GM18517 (cell line): ENCODE data around the gene CITED2.
A peak's percentile ranks its signal among the peaks of the same experiment; 100 is the strongest.

Experiments
- ATAC-seq: cut with Tn5 transposase; IDR thresholded peaks from one replicate; pipeline ENCODE4 v1.9.1; 2021; ENCODE audit warnings: mild to moderate bottlenecking, moderate library complexity; ENCODE audit not compliant: unreplicated experiment

CITED2 gene

GRCh38 chr6:139386404-139386803 lies 12.0 kb upstream of the CITED2 start:
- no peak for ATAC-seq

- ATAC-seq = no peak
Observed at GRCh38 chr6:139381216-139381865, 6.9 kb upstream of the CITED2 start.

- no peak for ATAC-seq
Observed at GRCh38 chr6:139380611-139381010, 6.2 kb upstream of the CITED2 start.

- no peak for ATAC-seq
Observed at GRCh38 chr6:139380168-139380567, 5.7 kb upstream of the CITED2 start.

- no peak for ATAC-seq
Observed at GRCh38 chr6:139378882-139379341, 4.5 kb upstream of the CITED2 start.

GRCh38 chr6:139378226-139378625 lies 3.8 kb upstream of the CITED2 start:
- ATAC-seq = no peak

GRCh38 chr6:139376604-139377218 lies 2.3 kb upstream of the CITED2 start:
- ATAC-seq = no peak

GRCh38 chr6:139376017-139376330 lies 1.5 kb upstream of the CITED2 start:
- no peak for ATAC-seq

- peak; percentile 55 for ATAC-seq
Observed at GRCh38 chr6:139375226-139376016, 973 bp upstream of the CITED2 start.

GRCh38 chr6:139373928-139374356 lies 506 bp downstream of the CITED2 start:
- ATAC-seq = no peak

- ATAC-seq = peak; percentile 28
Observed at GRCh38 chr6:139373154-139373927, 1.1 kb downstream of the CITED2 start.

GRCh38 chr6:139372326-139373153 lies 1.9 kb downstream of the CITED2 start:
- ATAC-seq = peak; percentile 0

GRCh38 chr6:139371421-139372203 lies 2.8 kb downstream of the CITED2 start:
- ATAC-seq = no peak

- no peak for ATAC-seq
Observed at GRCh38 chr6:139370999-139371345, 3.5 kb downstream of the CITED2 start.

GRCh38 chr6:139370283-139370998 lies 4.0 kb downstream of the CITED2 start:
- ATAC-seq = no peak

GRCh38 chr6:139369568-139370282 lies 4.7 kb downstream of the CITED2 start:
- ATAC-seq = no peak

GRCh38 chr6:139369068-139369467 lies 5.4 kb downstream of the CITED2 start:
- no peak for ATAC-seq

GRCh38 chr6:139368661-139369060 lies 5.8 kb downstream of the CITED2 start:
- no peak for ATAC-seq
